Activated T-helper 2 cell treated with anti-CD3 and anti-CD28 coated beads, Interferon-gamma antibody, Interleukin-2, Interleukin-4, amounts not matched to agents 10 μg/mL and 5 μg/mL and 100 μg/mL, durations not matched to agents 14 hours and 24 hours and 36 hours (primary cell): ENCODE data around the gene LRRFIP1. TPM values are rescaled to one million over a fixed set of nuclear protein-coding genes. Genes with fewer than 3 reads are reported as not detected.

Experiments
- DNase-seq: peaks from one replicate; pipeline ENCODE4 v3.0.0; 2021; ENCODE audit warnings: low spot score
- H3K27ac Mint-ChIP-seq: one replicate; pipeline ENCODE4 v1.8.0; 2021; ENCODE audit warnings: mixed read lengths
- H3K27me3 Mint-ChIP-seq: one replicate; pipeline ENCODE4 v1.8.0; 2021; ENCODE audit warnings: low read depth, mixed read lengths
- H3K36me3 Mint-ChIP-seq: one replicate; pipeline ENCODE4 v1.8.0; 2021; ENCODE audit warnings: low read depth, mixed read lengths
- H3K4me1 Mint-ChIP-seq: one replicate; pipeline ENCODE4 v1.8.0; 2021; ENCODE audit warnings: low read depth, mixed read lengths
- H3K4me3 Mint-ChIP-seq: one replicate; pipeline ENCODE4 v1.8.0; 2021; ENCODE audit warnings: low read depth, mild to moderate bottlenecking, moderate library complexity, mixed read lengths
- H3K9me3 Mint-ChIP-seq: one replicate; pipeline ENCODE4 v1.8.0; 2021; ENCODE audit warnings: mixed read lengths
- intact Hi-C: fragments of 100-400 bp; cut with micrococcal nuclease; formaldehyde crosslinking; loops from one replicate; pipeline ENCODE4 v1.15.1; 2023
- total RNA-seq: library from RNA; stranded (reverse); gene quantifications from 2 replicates; pipeline ENCODE4 v1.2.3, GENCODE V29; 2022

LRRFIP1 gene
- total RNA-seq, 1 donor from 2014 or later, result 256 TPM

- no peak for DNase-seq
These were observed 3.0 kb downstream of the LRRFIP1 start for GRCh38 chr2:237630216-237631000.

GRCh38 chr2:237631007-237631785 lies 3.8 kb downstream of the LRRFIP1 start:
- Mint-ChIP-seq H3K4me3 (no peak overlapping the region), H3K4me1 (peaks cover 3% of the 10 kb centered on the region), H3K9me3 (peaks cover 7% of the 10 kb centered on the region), H3K27me3 (peaks cover 38% of the 10 kb centered on the region), H3K27ac (no peak overlapping the region), H3K36me3 (no peaks in the 10 kb centered on the region)
- no peak for DNase-seq
- intact Hi-C loops, result no loop called here

More at GRCh38 chr2:237630216-237631000, 3.0 kb downstream of the LRRFIP1 start:
- Mint-ChIP-seq H3K4me3 (no peak overlapping the region), H3K27me3 (peaks cover 46% of the 10 kb centered on the region), H3K4me1 (peaks cover 3% of the 10 kb centered on the region), H3K27ac (no peak overlapping the region), H3K9me3 (peaks cover 7% of the 10 kb centered on the region), H3K36me3 (no peaks in the 10 kb centered on the region)
- intact Hi-C loops, result no loop called here

- H3K27me3 Mint-ChIP-seq, result peaks cover 37% of the 10 kb centered on the region
These were observed 4.6 kb downstream of the LRRFIP1 start for GRCh38 chr2:237631801-237632585.

DNA sequence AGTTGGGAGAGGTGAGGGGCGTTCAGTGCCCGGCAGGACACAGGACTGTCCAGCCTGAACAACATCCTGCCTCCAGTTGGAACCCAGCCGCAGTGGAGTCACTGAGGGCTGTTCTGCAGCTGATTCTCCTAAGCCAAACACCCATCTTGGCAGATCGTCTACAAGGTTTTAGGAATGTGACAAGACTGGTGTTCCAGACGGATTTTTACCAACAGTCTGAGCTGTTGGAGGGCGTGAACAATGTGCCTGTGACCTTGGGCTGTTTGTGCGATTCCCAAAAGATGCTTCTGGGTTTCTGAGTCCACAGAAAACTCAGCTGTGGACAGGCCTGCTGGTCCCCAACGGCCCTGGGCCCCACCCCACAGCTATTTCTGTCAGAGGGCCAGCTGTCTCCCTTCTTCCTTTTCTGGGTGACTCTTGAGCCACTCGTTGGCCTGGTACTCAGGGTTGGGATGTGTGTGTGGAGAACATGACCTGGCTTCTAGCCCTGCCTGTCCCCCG lies 5.7 kb downstream of the LRRFIP1 start:
- Mint-ChIP-seq H3K27me3 (peaks cover 37% of the 10 kb centered on the region), H3K27ac (no peak overlapping the region), H3K9me3 (peaks cover 14% of the 10 kb centered on the region), H3K4me3 (no peak overlapping the region), H3K4me1 (peaks cover 7% of the 10 kb centered on the region), H3K36me3 (no peaks in the 10 kb centered on the region)
- no peak for DNase-seq
- intact Hi-C loops, result no loop called here

More at GRCh38 chr2:237631801-237632585, 4.6 kb downstream of the LRRFIP1 start:
- Mint-ChIP-seq H3K4me1 (peaks cover 9% of the 10 kb centered on the region), H3K27ac (no peak overlapping the region), H3K36me3 (no peaks in the 10 kb centered on the region), H3K4me3 (no peak overlapping the region), H3K9me3 (peaks cover 14% of the 10 kb centered on the region)
- intact Hi-C loops, result no loop called here
- DNase-seq, result no peak

DNA sequence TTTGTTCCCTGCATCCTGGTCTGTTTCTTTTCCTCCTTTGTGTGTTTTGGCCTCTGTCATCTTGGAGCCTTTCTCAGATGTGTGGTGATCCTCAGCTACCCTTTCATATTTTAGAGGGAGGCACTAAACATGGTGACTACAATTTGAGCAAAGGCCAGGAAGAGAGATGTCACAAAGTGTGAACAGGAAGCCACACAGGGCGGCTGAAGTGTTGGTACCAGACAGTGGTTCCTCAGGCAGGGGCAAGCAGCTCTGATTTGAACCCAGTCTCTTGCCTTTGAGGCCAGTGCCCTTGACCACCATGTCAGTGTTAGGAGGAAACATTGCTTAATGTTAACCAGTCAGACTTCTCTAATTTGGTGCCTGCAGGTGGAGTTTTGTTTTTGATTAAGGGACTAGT lies 9.2 kb downstream of the LRRFIP1 start:
- no peaks in the 10 kb centered on the region for H3K36me3 Mint-ChIP-seq
- H3K4me3 Mint-ChIP-seq, result no peak overlapping the region
- intact Hi-C loops, result no loop called here
- H3K4me1 Mint-ChIP-seq, result peaks cover 6% of the 10 kb centered on the region
- no peak for DNase-seq
- peaks cover 13% of the 10 kb centered on the region for H3K27me3 Mint-ChIP-seq
- peaks cover 14% of the 10 kb centered on the region for H3K9me3 Mint-ChIP-seq
- H3K27ac Mint-ChIP-seq, result no peak overlapping the region

DNA sequence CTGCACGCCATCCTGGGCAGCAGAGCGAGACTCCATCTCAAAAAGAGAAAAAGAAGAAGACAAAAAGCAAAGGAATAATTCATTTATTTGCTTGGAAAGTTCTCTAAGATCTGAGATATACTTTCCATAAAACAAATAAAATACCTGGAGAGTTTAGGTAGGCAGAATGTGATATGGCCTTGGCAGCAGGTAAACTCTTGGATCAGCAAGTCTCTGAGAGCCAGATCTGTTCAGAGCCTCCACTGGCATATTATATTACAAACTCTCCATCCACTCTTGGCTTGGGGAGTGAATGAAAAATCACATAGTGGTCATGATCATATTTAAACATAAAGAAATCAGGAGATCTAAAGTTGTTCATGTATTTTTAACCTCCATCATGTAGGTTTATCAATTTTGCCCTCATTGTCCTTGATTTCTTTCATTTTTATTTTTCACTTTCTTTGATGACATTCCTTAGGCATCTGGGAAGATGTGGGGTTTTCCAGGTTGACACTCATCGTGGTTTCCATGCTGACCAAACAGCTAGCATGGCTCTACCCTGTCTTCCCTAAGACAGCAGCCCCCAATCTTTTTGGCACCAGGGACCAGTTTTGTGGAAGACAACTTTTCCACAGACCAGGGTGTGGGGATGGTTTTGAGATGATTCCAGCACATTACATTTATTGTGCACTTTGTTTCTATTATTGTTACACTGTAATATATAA lies 10.2 kb downstream of the LRRFIP1 start:
- no peak for DNase-seq
- H3K4me3 Mint-ChIP-seq, result no peak overlapping the region
- no peak overlapping the region for H3K27ac Mint-ChIP-seq
- H3K9me3 Mint-ChIP-seq, result peaks cover 14% of the 10 kb centered on the region
- no peaks in the 10 kb centered on the region for H3K36me3 Mint-ChIP-seq
- H3K4me1 Mint-ChIP-seq, result peaks cover 6% of the 10 kb centered on the region
- intact Hi-C loops, result no loop called here
- H3K27me3 Mint-ChIP-seq, result peaks cover 13% of the 10 kb centered on the region

- H3K9me3 Mint-ChIP-seq, result peaks cover 14% of the 10 kb centered on the region
- intact Hi-C loops, result no loop called here
- H3K4me1 Mint-ChIP-seq, result peaks cover 6% of the 10 kb centered on the region
- no peak for DNase-seq
- no peaks in the 10 kb centered on the region for H3K36me3 Mint-ChIP-seq
- no peak overlapping the region for H3K27ac Mint-ChIP-seq
- no peak overlapping the region for H3K4me3 Mint-ChIP-seq
- H3K27me3 Mint-ChIP-seq, result peaks cover 13% of the 10 kb centered on the region
These were observed 10.8 kb downstream of the LRRFIP1 start for GRCh38 chr2:237638176-237638575.

- Mint-ChIP-seq H3K27me3 (peaks cover 11% of the 10 kb centered on the region), H3K27ac (no peak overlapping the region), H3K4me3 (no peak overlapping the region)
These were observed 11.9 kb downstream of the LRRFIP1 start for GRCh38 chr2:237639052-237639835.

GRCh38 chr2:237639836-237640220 lies 12.4 kb downstream of the LRRFIP1 start:
- H3K4me3 Mint-ChIP-seq, result no peak overlapping the region
- H3K36me3 Mint-ChIP-seq, result no peaks in the 10 kb centered on the region
- intact Hi-C loops, result no loop called here
- H3K27ac Mint-ChIP-seq, result no peak overlapping the region
- H3K9me3 Mint-ChIP-seq, result peaks cover 10% of the 10 kb centered on the region
- H3K27me3 Mint-ChIP-seq, result peaks cover 9% of the 10 kb centered on the region
- DNase-seq, result no peak
- peaks cover 6% of the 10 kb centered on the region for H3K4me1 Mint-ChIP-seq

More at GRCh38 chr2:237639052-237639835, 11.9 kb downstream of the LRRFIP1 start:
- intact Hi-C loops, result no loop called here
- peaks cover 14% of the 10 kb centered on the region for H3K9me3 Mint-ChIP-seq
- H3K36me3 Mint-ChIP-seq, result no peaks in the 10 kb centered on the region
- no peak for DNase-seq
- H3K4me1 Mint-ChIP-seq, result peaks cover 6% of the 10 kb centered on the region

DNA sequence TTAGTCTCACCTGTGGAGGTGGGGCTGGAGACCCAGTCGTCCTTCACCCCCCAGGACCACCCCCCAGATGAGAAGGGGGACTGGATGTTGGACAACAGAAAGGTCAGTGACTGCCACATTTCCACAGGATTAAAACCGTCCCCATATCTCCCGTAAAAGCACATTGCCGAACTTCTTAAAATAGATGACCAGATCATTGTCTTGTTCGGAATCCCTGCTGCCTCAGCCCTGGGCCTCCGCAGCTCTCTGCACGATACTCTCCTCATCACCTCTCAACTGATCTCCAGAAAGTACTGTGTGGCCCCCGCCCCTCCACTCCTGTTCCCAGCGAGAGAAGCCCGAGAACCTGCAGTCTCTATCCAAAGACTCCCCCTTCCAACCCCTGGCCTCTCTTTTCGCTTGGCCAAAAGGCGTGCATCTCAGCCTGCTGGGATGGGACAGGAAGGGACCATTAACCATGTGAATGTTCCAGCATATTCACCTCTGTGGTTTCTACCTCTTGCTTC lies 13.2 kb downstream of the LRRFIP1 start:
- Mint-ChIP-seq H3K36me3 (no peaks in the 10 kb centered on the region), H3K27ac (no peak overlapping the region), H3K4me3 (no peak overlapping the region), H3K4me1 (peaks cover 6% of the 10 kb centered on the region), H3K9me3 (peaks cover 7% of the 10 kb centered on the region), H3K27me3 (peaks cover 7% of the 10 kb centered on the region)
- no peak for DNase-seq
- intact Hi-C loops, result no loop called here

- no peak overlapping the region for H3K27ac Mint-ChIP-seq
- H3K9me3 Mint-ChIP-seq, result no peaks in the 10 kb centered on the region
- H3K4me1 Mint-ChIP-seq, result no peaks in the 10 kb centered on the region
- intact Hi-C loops, result no loop called here
- no peak overlapping the region for H3K4me3 Mint-ChIP-seq
- H3K27me3 Mint-ChIP-seq, result peaks cover 2% of the 10 kb centered on the region
- no peaks in the 10 kb centered on the region for H3K36me3 Mint-ChIP-seq
- DNase-seq, result no peak
These were observed 14.8 kb downstream of the LRRFIP1 start for GRCh38 chr2:237642038-237642734.
